GM08714 (cell line): ENCODE results near the gene PLSCR5.

Experiments used
- H3K4me3 ChIP-seq: fragments of 200-500 bp; sonication (Bioruptor generic); 2 replicates; pipeline ENCODE4 v1.5.1; 2014; ENCODE audit warnings: mild to moderate bottlenecking, low read length, inconsistent platforms
- ZNF274 ChIP-seq: IDR thresholded peaks from 2 replicates; pipeline ENCODE4 v1.6.1; 2012; ENCODE audit warnings: mild to moderate bottlenecking, low read depth, low read length

PLSCR5 gene

GRCh38 chr3:146605106-146605505 is at the start of gene PLSCR5:
Gene PLSCR5, minus strand, starts transcription at chr3:146605346. Its CDS starts 134 bp downstream, at chr3:146605212.
- no peak for TF ChIP-seq ZNF274
- H3K4me3 ChIP-seq, result no peak within 1 kb of the TSS

GRCh38 chr3:146653978-146654377 is 48.8 kb upstream of the PLSCR5 start:
- TF ChIP-seq ZNF274, result no peak
- no peak overlapping the region for H3K4me3 ChIP-seq

DNA sequence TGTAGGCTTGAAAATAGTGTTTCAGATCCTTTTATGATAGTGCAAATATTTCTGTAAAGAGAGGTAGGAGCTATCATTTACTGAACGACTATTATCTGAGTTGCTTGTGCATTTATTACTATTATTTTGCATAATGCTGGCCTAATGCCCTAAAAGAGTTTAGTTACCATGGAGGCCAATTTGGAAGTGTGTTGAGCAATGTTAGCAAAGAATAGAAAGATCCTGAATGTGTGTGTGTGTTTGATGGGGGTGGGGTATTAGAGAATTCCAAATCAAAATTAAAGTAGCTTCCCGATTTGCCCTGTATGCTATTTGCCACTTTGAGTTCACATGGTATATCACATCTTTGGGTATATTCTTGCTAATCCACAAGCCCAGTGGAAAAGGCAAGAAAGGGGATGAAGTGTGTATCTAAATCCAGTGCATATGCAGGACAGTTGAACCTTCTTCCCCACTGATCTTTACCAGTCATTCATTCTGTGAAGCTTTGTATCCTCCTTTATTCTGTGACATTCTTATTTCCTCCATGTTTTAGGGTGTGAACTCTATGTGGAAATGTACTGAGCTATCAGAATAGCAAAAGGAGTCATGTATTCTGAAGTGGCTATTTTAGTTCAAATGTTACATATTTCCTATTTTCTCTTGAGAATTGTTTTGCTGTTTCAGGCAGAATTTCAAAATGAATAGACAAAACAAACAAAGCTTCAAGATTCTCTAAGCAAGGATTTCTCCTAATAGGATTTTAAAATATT is 45.7 kb upstream of the PLSCR5 start:
- no peak for TF ChIP-seq ZNF274
- no peak overlapping the region for H3K4me3 ChIP-seq

DNA sequence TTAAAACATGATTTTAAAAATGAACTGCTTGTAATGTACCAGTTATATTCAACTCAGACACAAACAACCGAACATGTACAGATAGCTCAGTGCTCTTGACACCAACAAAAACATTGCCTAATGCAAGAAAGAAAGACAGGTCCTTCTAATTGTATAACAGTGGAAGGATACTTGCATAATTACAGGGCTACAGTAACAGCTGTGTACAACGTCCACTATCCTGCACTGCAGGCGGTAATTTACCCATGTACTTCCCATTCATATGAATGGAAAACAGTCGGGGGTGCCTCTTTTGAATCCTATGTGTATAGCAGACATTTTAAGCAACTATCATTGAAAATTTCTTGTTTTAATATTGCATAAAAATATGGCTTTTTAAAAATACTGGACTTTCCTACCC is 41.1 kb upstream of the PLSCR5 start:
- no peak overlapping the region for H3K4me3 ChIP-seq
- TF ChIP-seq ZNF274, result no peak

GRCh38 chr3:146640955-146641867 is 36.1 kb upstream of the PLSCR5 start:
- no peak overlapping the region for H3K4me3 ChIP-seq
- no peak for TF ChIP-seq ZNF274

DNA sequence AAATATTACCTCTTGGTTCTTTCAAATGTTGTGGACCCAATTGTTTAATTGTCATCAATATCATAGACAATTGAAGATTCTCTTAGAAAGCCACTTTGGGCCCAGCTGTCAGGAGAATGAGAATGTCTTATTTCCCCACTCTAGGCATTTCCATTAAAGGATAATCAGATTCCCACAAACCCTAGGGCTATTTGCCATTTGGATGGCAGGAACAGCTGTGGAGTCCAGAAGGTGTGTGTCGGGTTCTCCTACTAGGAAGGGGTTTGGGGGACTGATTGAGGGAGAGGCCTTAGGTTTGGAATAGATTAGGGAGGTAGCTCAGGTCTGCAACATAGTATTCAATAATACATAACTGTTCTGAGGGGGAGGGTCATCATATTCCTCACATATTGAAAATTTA is 35.2 kb upstream of the PLSCR5 start:
- no peak for TF ChIP-seq ZNF274
- no peak overlapping the region for H3K4me3 ChIP-seq

- no peak for TF ChIP-seq ZNF274
- H3K4me3 ChIP-seq, result no peak overlapping the region
Measured at GRCh38 chr3:146638718-146639117, 33.6 kb upstream of the PLSCR5 start.

DNA sequence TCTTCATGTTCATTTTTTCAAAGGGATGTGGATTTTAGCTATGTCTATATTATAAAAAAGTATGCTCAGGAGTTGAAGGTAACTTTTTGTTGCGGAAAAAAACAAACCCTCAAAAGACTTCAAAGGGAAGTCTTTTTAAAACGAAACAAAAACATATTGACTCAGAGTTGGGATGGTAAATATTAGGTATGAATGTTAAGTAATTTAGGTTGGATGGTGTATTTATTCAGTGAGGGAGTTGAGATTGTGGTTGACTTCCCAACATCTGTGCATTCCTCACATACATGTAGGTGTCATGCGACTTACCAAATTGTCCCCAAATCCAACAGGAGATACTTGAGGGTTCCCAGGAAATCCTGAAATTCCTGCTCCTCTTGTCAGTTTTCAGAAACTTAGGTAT is 32.7 kb upstream of the PLSCR5 start:
- no peak for TF ChIP-seq ZNF274
- H3K4me3 ChIP-seq, result no peak overlapping the region

DNA sequence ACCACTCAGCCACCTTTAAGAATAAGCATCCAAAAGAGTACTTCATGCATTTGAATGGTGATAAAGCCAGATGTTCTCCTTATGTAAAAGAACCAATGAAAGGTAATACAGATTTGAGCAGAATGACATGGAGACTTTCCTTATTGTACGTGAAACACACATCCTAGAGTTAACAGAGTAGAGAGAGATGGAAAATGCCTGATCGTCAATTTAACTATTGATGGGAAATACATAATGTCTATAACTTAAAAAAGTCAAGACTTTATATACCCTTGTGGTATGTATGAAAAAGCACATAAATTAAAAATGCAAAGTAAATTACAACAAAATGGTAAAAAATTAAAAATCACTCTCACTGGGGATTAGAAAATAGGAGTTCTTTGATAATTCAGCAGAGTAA is 31.7 kb upstream of the PLSCR5 start:
- no peak overlapping the region for H3K4me3 ChIP-seq
- TF ChIP-seq ZNF274, result no peak

DNA sequence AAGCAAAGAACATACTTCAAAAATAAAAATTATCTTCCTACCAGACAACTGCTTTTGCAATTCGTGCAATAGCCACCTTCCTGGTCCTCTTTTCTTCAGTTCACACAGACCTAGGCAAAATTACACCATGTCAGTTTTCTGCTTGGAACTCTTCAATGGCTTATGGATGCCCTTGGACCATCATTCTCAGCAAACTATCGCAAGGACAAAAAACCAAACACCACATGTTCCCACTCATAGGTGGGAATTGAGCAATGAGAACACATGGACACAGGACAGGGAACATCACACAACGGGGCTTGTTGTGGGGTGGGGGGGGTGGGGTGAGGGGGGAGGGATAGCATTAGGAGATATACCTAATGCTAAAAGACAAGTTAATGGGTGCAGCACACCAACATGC is 29.2 kb upstream of the PLSCR5 start:
- H3K4me3 ChIP-seq, result no peak overlapping the region
- TF ChIP-seq ZNF274, result no peak

DNA sequence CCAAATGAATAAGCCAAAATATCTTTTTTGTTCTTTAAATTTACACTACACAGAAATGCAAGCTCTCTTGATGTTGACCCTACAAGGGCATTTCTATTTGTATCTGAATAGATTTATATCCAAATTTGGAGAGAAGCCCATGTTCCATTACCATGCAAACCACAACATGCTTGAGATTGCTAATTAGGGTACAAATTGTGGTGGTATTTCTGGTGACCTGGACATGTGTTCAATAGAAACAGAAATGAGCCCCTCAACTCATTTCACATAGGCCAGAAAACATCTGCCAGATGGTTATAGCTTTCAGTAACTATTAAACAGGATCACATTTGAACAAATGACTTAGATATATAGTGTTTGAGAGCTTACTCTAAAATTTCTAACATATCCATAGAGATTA is 23.5 kb upstream of the PLSCR5 start:
- H3K4me3 ChIP-seq, result no peak overlapping the region

DNA sequence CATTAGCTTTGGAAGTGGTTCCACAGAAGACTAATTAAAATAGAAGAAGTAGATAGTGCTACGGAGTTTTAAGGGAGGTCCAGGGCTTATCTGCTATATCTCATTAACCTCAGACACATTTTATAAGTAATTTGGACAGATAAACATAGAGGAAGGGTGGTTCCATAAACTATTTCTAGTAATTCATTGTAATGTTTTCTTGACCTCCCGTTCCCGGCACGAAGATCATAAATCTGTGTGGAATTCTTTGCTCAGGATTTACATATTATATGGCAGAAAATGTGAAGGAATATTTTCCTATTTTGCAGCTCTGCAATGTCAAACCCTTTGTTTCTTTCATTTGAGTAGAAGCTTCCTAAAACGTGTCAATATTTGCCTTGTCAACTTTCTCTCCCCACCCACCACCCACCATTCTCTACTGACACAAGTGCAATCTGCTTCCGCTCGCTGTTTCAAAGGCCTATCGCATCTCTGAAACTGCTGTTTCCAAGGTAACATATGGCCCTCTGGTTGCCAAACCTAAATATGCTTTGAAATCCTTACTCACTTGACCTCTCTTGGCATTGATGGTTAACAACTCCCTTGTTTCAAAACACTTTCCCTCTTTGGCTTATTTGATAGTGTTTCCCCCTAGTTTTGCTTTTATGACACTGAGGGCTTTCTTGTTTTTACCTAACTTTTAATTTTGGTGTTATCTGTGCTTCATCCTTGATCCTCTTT is 21.4 kb upstream of the PLSCR5 start:
- no peak overlapping the region for H3K4me3 ChIP-seq
- TF ChIP-seq ZNF274, result no peak

More for the DNA sequence above, 23.5 kb upstream of the PLSCR5 start:
- no peak for TF ChIP-seq ZNF274

GRCh38 chr3:146625186-146625775 is 20.1 kb upstream of the PLSCR5 start:
- no peak overlapping the region for H3K4me3 ChIP-seq
- no peak for TF ChIP-seq ZNF274

DNA sequence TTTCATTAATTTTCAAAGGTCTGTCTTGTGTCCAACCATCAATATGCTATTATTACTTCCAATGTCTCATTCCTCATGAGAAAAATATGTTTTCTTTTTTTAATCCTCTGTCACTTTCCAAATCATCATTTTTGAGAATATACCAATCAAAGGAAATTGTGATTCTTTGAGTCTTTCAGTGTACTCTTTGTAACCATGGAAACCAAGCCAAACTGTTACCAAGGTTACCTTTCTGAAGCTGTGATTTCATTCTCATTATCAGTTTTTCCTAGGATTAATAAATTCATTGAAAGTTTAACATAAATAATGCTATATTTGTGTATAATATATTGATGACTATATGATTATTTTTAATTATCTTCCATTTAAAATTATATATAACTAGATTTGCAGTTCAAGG is 16.6 kb upstream of the PLSCR5 start:
- no peak overlapping the region for H3K4me3 ChIP-seq
- TF ChIP-seq ZNF274, result no peak
